Mesendoderm (in vitro differentiated cells): Measurements from ENCODE around the gene FAM161B.
"Not testable (repeated sequence)": the region's sequence is repeated elsewhere in the genome, so short reads cannot be mapped to it uniquely, and the experiment has no call there.

Experiments used
- DNase-seq: peaks from one replicate; pipeline ENCODE4 v3.0.0; 2013
- H2AK5ac ChIP-seq: 2 replicates; pipeline ENCODE4 v1.6.1; 2013; ENCODE audit warnings: low read length, inconsistent platforms
- H2BK120ac ChIP-seq: 2 replicates; pipeline ENCODE4 v1.6.1; 2013; ENCODE audit warnings: low read depth, mild to moderate bottlenecking, low read length, moderate library complexity, mixed read lengths
- H2BK15ac ChIP-seq: replicated peaks from 2 replicates; pipeline ENCODE4 v1.6.1; 2013; ENCODE audit warnings: low read depth, mild to moderate bottlenecking, moderate library complexity
- H2BK5ac ChIP-seq: 2 replicates; pipeline ENCODE4 v1.6.1; 2013; ENCODE audit warnings: low read length, inconsistent platforms
- H3K18ac ChIP-seq: 2 replicates; pipeline ENCODE4 v1.6.1; 2013; ENCODE audit warnings: mild to moderate bottlenecking, low read length, mixed read lengths
- H3K23ac ChIP-seq: one replicate; pipeline ENCODE4 v1.6.1; 2013; ENCODE audit warnings: low read length
- H3K27ac ChIP-seq: 2 replicates; pipeline ENCODE4 v1.5.1; 2013; ENCODE audit warnings: low read depth, mild to moderate bottlenecking, inconsistent platforms, low read length, moderate library complexity
- H3K27me3 ChIP-seq: 2 replicates; pipeline ENCODE4 v1.6.1; 2013; ENCODE audit warnings: low read length, control low read depth, mild to moderate bottlenecking, inconsistent platforms; ENCODE audit not compliant: insufficient read depth, poor library complexity
- H3K36me3 ChIP-seq: 2 replicates; pipeline ENCODE4 v1.6.1; 2013; ENCODE audit warnings: low read length, inconsistent platforms; ENCODE audit not compliant: control insufficient read depth, insufficient read depth
- H3K4ac ChIP-seq: one replicate; pipeline ENCODE4 v1.6.1; 2013; ENCODE audit warnings: low read depth, mild to moderate bottlenecking, low read length, moderate library complexity
- H3K4me1 ChIP-seq: 2 replicates; pipeline ENCODE4 v1.6.1; 2013; ENCODE audit warnings: low read depth, low read length, inconsistent platforms; ENCODE audit not compliant: control insufficient read depth
- H3K4me2 ChIP-seq: 2 replicates; pipeline ENCODE4 v1.6.1; 2013; ENCODE audit warnings: low read length
- H3K4me3 ChIP-seq: 2 replicates; pipeline ENCODE4 v1.5.1; 2013; ENCODE audit warnings: mild to moderate bottlenecking, low read length
- H3K56ac ChIP-seq: one replicate; pipeline ENCODE4 v1.6.1; 2013; ENCODE audit warnings: low read length
- H3K79me1 ChIP-seq: 2 replicates; pipeline ENCODE4 v1.6.1; 2013; ENCODE audit warnings: low read length, inconsistent platforms
- H3K79me2 ChIP-seq: 2 replicates; pipeline ENCODE4 v1.6.1; 2013; ENCODE audit warnings: mild to moderate bottlenecking, low read length; ENCODE audit not compliant: control insufficient read depth, insufficient read depth
- H3K9ac ChIP-seq: 2 replicates; pipeline ENCODE4 v1.6.1; 2013; ENCODE audit warnings: low read length, inconsistent platforms
- H4K5ac ChIP-seq: one replicate; pipeline ENCODE4 v1.6.1; 2013; ENCODE audit warnings: low read length
- H4K8ac ChIP-seq: one replicate; pipeline ENCODE4 v1.6.1; 2013; ENCODE audit warnings: low read depth, mild to moderate bottlenecking, control low read depth, low read length, moderate library complexity
- WGBS: extraction: QIAGEN DNeasy Blood & Tissue Kit; methylation state at CpG from one replicate; pipeline ENCODE4 v1.1.7; 2013; ENCODE audit warnings: low lambda C conversion rate, missing lambda C conversion rate; ENCODE audit not compliant: insufficient coverage; ENCODE audit errors: extremely low coverage; 5-methylcytosine and 5-hydroxymethylcytosine counted together

FAM161B gene

DNA sequence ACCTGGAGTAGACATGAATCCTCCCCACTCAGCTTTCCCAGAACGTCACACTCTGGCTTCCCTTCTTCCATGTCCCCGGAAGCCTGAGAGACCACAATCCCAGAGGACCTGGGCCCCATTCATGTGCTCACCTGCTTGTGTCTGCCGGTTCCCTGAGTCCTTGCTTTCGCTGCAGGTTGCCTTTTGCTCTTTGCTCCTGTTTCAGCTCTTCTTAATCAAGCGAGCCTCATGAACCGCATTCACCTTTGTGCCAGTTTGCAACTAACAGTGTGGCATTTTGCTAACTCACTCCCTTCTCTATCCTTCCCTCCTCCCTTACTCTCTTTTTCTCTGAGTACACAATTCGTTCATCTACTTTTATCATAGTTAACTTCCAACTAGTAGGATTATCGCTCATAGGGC, 46.1 kb upstream of the FAM161B start:
- H3K56ac ChIP-seq: no peak overlapping the region
- H3K27me3 ChIP-seq: no peaks in the 10 kb centered on the region
- H3K79me1 ChIP-seq: no peaks in the 10 kb centered on the region
- H3K4me3 ChIP-seq: no peak overlapping the region
- H2AK5ac ChIP-seq: no peak overlapping the region
- H3K18ac ChIP-seq: no peak overlapping the region
- no CpG with 5 or more reads among the region's 8 CpGs for WGBS
- no peak overlapping the region for H2BK15ac ChIP-seq
- no peak overlapping the region for H3K23ac ChIP-seq
- no peaks in the 10 kb centered on the region for H3K4me1 ChIP-seq
- no peaks in the 10 kb centered on the region for H3K36me3 ChIP-seq
- H4K8ac ChIP-seq: no peak overlapping the region
- H3K9ac ChIP-seq: no peak overlapping the region
- no peaks in the 10 kb centered on the region for H3K79me2 ChIP-seq
- no peak overlapping the region for H3K27ac ChIP-seq
- H2BK5ac ChIP-seq: no peak overlapping the region
- H4K5ac ChIP-seq: no peak overlapping the region
- DNase-seq: no peak
- no peak overlapping the region for H3K4ac ChIP-seq
- H3K4me2 ChIP-seq: no peak overlapping the region
- H2BK120ac ChIP-seq: no peak overlapping the region

DNA sequence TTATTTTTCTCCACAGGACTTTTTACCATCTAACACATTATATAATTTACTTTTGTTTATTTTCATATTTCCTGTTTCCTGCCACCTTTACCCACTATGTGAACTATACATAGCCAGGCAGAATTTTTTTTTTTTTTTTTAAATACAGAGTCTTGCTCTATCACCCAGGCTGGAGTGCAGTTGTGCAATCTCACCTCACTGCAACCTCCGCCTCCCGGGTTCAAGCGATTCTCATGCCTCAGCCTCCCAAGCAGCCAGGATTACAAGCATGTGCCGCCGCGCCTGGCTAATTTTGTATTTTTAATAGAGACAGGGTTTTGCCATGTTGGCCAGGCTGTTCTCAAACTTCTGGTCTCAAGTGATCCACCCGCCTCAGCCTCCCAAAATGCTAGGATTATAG, 45.0 kb upstream of the FAM161B start:
- not testable (repeated sequence) for H2BK5ac ChIP-seq, H3K4me3 ChIP-seq, H3K36me3 ChIP-seq, H3K4me1 ChIP-seq, DNase-seq, H3K18ac ChIP-seq, H3K4ac ChIP-seq, H3K79me2 ChIP-seq, H3K4me2 ChIP-seq, H3K23ac ChIP-seq, H4K8ac ChIP-seq, H3K56ac ChIP-seq, H3K79me1 ChIP-seq, H2BK15ac ChIP-seq, H2BK120ac ChIP-seq, H2AK5ac ChIP-seq, H3K27ac ChIP-seq, H3K9ac ChIP-seq, H3K27me3 ChIP-seq, H4K5ac ChIP-seq
- no CpG with 5 or more reads among the region's 7 CpGs for WGBS

DNA sequence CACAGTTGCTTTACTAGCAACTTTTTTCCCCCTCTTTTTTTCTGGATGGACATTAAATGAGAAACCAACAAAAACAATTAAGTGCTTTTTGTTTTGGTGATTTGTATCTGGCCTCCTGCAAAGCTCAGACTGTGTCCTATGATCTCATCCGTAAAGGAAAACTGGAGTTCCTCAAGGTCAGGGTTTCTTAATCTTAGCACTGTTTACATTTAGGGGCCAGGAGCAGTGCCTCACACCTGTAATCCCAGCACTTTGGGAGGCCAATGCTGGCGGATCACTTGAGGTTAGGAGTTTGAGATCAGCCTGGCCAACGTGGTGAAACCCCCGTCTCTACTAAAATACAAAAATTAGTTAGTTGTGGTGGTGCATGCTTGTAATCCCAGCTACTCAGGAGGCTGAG, 41.2 kb upstream of the FAM161B start:
- H3K79me2 ChIP-seq: no peaks in the 10 kb centered on the region
- DNase-seq: no peak
- H3K4ac ChIP-seq: no peak overlapping the region
- H3K4me1 ChIP-seq: no peaks in the 10 kb centered on the region
- no peak overlapping the region for H3K9ac ChIP-seq
- H2BK5ac ChIP-seq: no peak overlapping the region
- no peak overlapping the region for H2AK5ac ChIP-seq
- H3K56ac ChIP-seq: no peak overlapping the region
- no peak overlapping the region for H2BK15ac ChIP-seq
- WGBS: no CpG with 5 or more reads among the region's 4 CpGs
- no peak overlapping the region for H3K18ac ChIP-seq
- H4K8ac ChIP-seq: no peak overlapping the region
- H3K36me3 ChIP-seq: no peaks in the 10 kb centered on the region
- no peaks in the 10 kb centered on the region for H3K27me3 ChIP-seq
- H3K4me2 ChIP-seq: no peak overlapping the region
- H3K27ac ChIP-seq: no peak overlapping the region
- no peak overlapping the region for H4K5ac ChIP-seq
- no peak overlapping the region for H3K23ac ChIP-seq
- H3K79me1 ChIP-seq: no peaks in the 10 kb centered on the region
- no peak overlapping the region for H3K4me3 ChIP-seq
- H2BK120ac ChIP-seq: no peak overlapping the region

DNA sequence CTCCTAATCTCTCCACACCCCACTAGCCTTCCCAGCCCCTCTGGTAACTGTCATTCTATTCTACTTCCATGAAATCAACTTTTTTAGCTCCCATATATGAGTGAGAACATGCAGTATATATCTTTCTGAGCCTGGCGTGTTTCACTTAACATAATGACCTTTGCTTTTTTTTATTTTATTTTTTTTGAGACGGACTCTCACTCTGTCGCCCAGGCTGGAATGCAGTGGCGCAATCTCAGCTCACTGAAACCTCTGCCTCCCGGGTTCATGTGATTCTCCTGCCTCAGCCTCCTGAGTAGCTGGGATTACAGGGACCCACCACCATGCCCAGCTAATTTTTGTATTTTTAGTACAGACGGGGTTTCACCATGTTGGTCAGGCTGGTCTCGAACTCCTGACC, 38.8 kb upstream of the FAM161B start:
- H3K4me1 ChIP-seq, H2BK15ac ChIP-seq, H3K4me3 ChIP-seq, H3K56ac ChIP-seq, H2BK5ac ChIP-seq, H3K4me2 ChIP-seq, H3K4ac ChIP-seq, H3K9ac ChIP-seq, H2BK120ac ChIP-seq, H3K23ac ChIP-seq, H3K79me1 ChIP-seq, H3K18ac ChIP-seq, H3K27me3 ChIP-seq, H3K27ac ChIP-seq, H3K36me3 ChIP-seq, H4K5ac ChIP-seq, DNase-seq, H2AK5ac ChIP-seq, H3K79me2 ChIP-seq, H4K8ac ChIP-seq: not testable (repeated sequence)
- WGBS: no CpG with 5 or more reads among the region's 7 CpGs

DNA sequence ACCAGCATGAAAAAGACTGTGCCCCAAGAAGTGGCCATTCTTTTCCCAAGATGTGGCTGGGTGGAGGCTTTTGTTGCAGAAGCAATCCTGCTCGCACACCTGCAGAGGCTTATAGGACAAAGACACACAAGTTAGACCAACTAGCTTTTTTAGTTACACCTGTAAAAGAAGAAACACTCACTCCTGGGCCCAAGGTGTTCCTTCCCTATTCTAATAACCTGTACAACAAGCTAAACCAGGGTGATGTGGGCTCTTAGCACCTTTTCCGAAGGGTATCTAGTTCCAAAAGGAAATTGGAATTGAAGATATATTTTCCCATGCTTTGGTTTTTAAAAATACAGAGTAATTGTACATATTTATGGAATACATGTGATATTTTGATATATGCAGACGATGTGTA, 38.2 kb upstream of the FAM161B start:
- Histone ChIP-seq H3K23ac (no peak overlapping the region), H3K9ac (no peak overlapping the region), H3K4ac (no peak overlapping the region), H2BK120ac (no peak overlapping the region), H3K4me3 (no peak overlapping the region), H3K27ac (no peak overlapping the region), H4K5ac (no peak overlapping the region), H3K4me1 (no peaks in the 10 kb centered on the region), H3K79me1 (no peaks in the 10 kb centered on the region), H3K27me3 (no peaks in the 10 kb centered on the region), H3K79me2 (no peaks in the 10 kb centered on the region), H3K18ac (no peak overlapping the region), H2BK5ac (no peak overlapping the region), H2AK5ac (no peak overlapping the region), H3K56ac (no peak overlapping the region), H2BK15ac (no peak overlapping the region), H4K8ac (no peak overlapping the region), H3K4me2 (no peak overlapping the region), H3K36me3 (no peaks in the 10 kb centered on the region)
- WGBS: no CpG with 5 or more reads among the region's 3 CpGs
- no peak for DNase-seq

DNA sequence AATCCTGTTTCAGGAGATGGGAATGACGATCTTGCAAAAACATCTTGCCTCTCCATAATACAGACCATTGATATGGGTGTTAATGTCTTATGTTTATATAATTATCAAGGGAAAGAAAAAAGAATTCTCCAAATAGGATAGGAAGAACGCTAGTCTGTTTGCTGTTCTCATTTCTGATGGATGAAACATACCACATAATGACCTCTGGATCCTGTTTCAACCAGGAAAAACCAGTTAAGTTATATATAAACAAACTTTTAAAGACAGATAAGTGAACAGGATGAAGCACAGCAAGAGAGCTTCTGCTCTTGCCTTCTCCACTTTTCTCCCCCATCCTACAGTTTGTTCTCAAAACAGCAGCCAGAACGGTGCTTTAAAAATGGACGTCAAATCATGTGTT, 28.0 kb upstream of the FAM161B start:
- H3K18ac ChIP-seq: no peak overlapping the region
- H3K4me2 ChIP-seq: no peak overlapping the region
- H2BK15ac ChIP-seq: no peak overlapping the region
- H3K23ac ChIP-seq: no peak overlapping the region
- no peak overlapping the region for H3K4ac ChIP-seq
- no peaks in the 10 kb centered on the region for H3K4me1 ChIP-seq
- H3K9ac ChIP-seq: no peak overlapping the region
- H2BK5ac ChIP-seq: no peak overlapping the region
- no peaks in the 10 kb centered on the region for H3K36me3 ChIP-seq
- H3K56ac ChIP-seq: no peak overlapping the region
- H3K27ac ChIP-seq: no peak overlapping the region
- no CpG with 5 or more reads among the region's 4 CpGs for WGBS
- H2BK120ac ChIP-seq: no peak overlapping the region
- no peak overlapping the region for H4K8ac ChIP-seq
- no peak overlapping the region for H4K5ac ChIP-seq
- no peaks in the 10 kb centered on the region for H3K27me3 ChIP-seq
- no peaks in the 10 kb centered on the region for H3K79me1 ChIP-seq
- H3K79me2 ChIP-seq: no peaks in the 10 kb centered on the region
- no peak for DNase-seq
- H3K4me3 ChIP-seq: no peak overlapping the region
- H2AK5ac ChIP-seq: no peak overlapping the region
